SK-N-SH (cell line): ENCODE measurements around the gene EIPR1. TPM values are rescaled to one million over a fixed set of nuclear protein-coding genes. Genes with fewer than 3 reads are reported as not detected.

ENCODE experiments used
- CTCF ChIA-PET: fragments of 300-600, 350-600 bp; formaldehyde crosslinking; extraction: SDS; loops from one replicate; lab custom pipeline; 2021; lab: Yijun Ruan, JAX
- POLR2A ChIA-PET: fragments of 350-600 bp; sonication (Branson Sonifier 250); formaldehyde crosslinking; extraction: SDS; loops from one replicate; lab custom pipeline; 2020; ENCODE audit warnings: antibody characterized with exemption, inconsistent platforms; lab: Yijun Ruan, JAX
- DNase-seq: peaks from one replicate; pipeline ENCODE4 v3.0.0; 2012
- H2AFZ ChIP-seq: fragments of 200-600 bp; sonication (generic); 2 replicates; pipeline ENCODE4 v1.8.1; 2016; ENCODE audit warnings: antibody characterized with exemption, mild to moderate bottlenecking, low read depth
- H3F3A ChIP-seq: fragments of 200-600 bp; sonication (generic); replicated peaks from 2 replicates; pipeline ENCODE3; 2016; ENCODE audit warnings: antibody characterized with exemption, mild to moderate bottlenecking; ENCODE audit not compliant: insufficient read depth
- H3K27ac ChIP-seq, 2 experiments: fragments of 200-500 bp in 1 of 2; fragments of 200-600 bp in 1 of 2; sonication (Bioruptor generic) in 1 of 2; sonication (generic), shearing (Covaris generic) in 1 of 2; 2 replicates each; pipeline versions ENCODE4 v1.5.1 to v1.6.1; 2014 to 2016; ENCODE audit warnings: low read depth in 2 of 2, inconsistent platforms in 1 of 2, low read length in 1 of 2, mild to moderate bottlenecking in 1 of 2, mixed read lengths in 1 of 2
- H3K27me3 ChIP-seq: fragments of 200-600 bp; sonication (generic), shearing (Covaris generic); 2 replicates; pipeline ENCODE4 v1.6.1; 2016; ENCODE audit warnings: mixed run types; ENCODE audit not compliant: insufficient read depth
- H3K36me3 ChIP-seq, 2 experiments: fragments of 200-500 bp in 1 of 2; fragments of 200-600 bp in 1 of 2; sonication (Bioruptor generic) in 1 of 2; sonication (generic) in 1 of 2; replicated peaks in 1 of 2; 2 replicates each; pipeline versions ENCODE3 to v1.5.1; 2014 to 2016; ENCODE audit warnings: low read length in 1 of 2, mild to moderate bottlenecking in 1 of 2; ENCODE audit not compliant: insufficient read depth in 2 of 2, control insufficient read depth in 1 of 2
- H3K4me1 ChIP-seq, 2 experiments: fragments of 200-500 bp in 1 of 2; fragments of 200-600 bp in 1 of 2; sonication (Bioruptor generic) in 1 of 2; sonication (generic), shearing (Covaris generic) in 1 of 2; 2 replicates each; pipeline versions ENCODE4 v1.5.1 to v1.6.1; 2014 to 2016; ENCODE audit warnings: low read depth in 1 of 2, low read length in 1 of 2, mixed run types in 1 of 2; ENCODE audit not compliant: insufficient read depth in 2 of 2, control insufficient read depth in 1 of 2
- H3K4me2 ChIP-seq: fragments of 200-600 bp; sonication (generic), shearing (Covaris generic); 2 replicates; pipeline ENCODE4 v1.6.1; 2017; ENCODE audit warnings: mixed run types
- H3K4me3 ChIP-seq, 2 experiments: fragments of 200-500 bp in 1 of 2; fragments of 200-600 bp in 1 of 2; sonication (Bioruptor generic) in 1 of 2; sonication (generic), shearing (Covaris generic) in 1 of 2; 2 replicates each; pipeline versions ENCODE4 v1.5.1 to v1.8.1; 2014 to 2016; ENCODE audit warnings: low read depth in 2 of 2, inconsistent platforms in 1 of 2, low read length in 1 of 2, mild to moderate bottlenecking in 1 of 2, mixed read lengths in 1 of 2, moderate library complexity in 1 of 2
- H3K79me2 ChIP-seq: fragments of 200-600 bp; sonication (generic); 2 replicates; pipeline ENCODE4 v1.8.1; 2017; ENCODE audit warnings: mild to moderate bottlenecking; ENCODE audit not compliant: insufficient read depth
- H3K9ac ChIP-seq: fragments of 200-600 bp; sonication (generic); 2 replicates; pipeline ENCODE4 v1.6.1; 2017; ENCODE audit warnings: mixed run types
- H3K9me2 ChIP-seq: fragments of 200-600 bp; sonication (generic); 2 replicates; pipeline ENCODE4 v1.6.1; 2017; ENCODE audit warnings: mixed run types
- H3K9me3 ChIP-seq: fragments of 200-600 bp; sonication (generic); 2 replicates; pipeline ENCODE4 v1.6.1; 2017; ENCODE audit warnings: mixed run types, mild to moderate bottlenecking, moderate library complexity
- H4K20me1 ChIP-seq: fragments of 200-600 bp; sonication (generic); 2 replicates; pipeline ENCODE4 v1.6.1; 2017; ENCODE audit warnings: mild to moderate bottlenecking, mixed run types; ENCODE audit not compliant: insufficient read depth
- FOSL2 ChIP-seq: IDR thresholded peaks from 2 replicates; pipeline ENCODE4 v1.4.0; 2012; ENCODE audit warnings: low read depth, mild to moderate bottlenecking, moderate library complexity, borderline replicate concordance
- FOXJ3 ChIP-seq: sonication (generic); formaldehyde crosslinking; IDR thresholded peaks from 2 replicates; pipeline ENCODE4 v1.5.1; 2020; ENCODE audit warnings: mild to moderate bottlenecking, missing genetic modification reagents
- FOXM1 ChIP-seq: IDR thresholded peaks from 2 replicates; pipeline ENCODE4 v1.4.0; 2012; ENCODE audit warnings: low read depth, mild to moderate bottlenecking
- JUND ChIP-seq: IDR thresholded peaks from 2 replicates; pipeline ENCODE4 v1.4.0; 2012
- MEF2A ChIP-seq: IDR thresholded peaks from 2 replicates; pipeline ENCODE4 v1.4.0; 2012; ENCODE audit warnings: low read depth, borderline replicate concordance
- MXI1 ChIP-seq: IDR thresholded peaks from 2 replicates; pipeline ENCODE4 v1.6.1; 2012; ENCODE audit warnings: mild to moderate bottlenecking, low read depth, low read length, improper control_type of control experiment
- NFIC ChIP-seq: IDR thresholded peaks from 2 replicates; pipeline ENCODE4 v1.4.0; 2012; ENCODE audit warnings: borderline replicate concordance
- NRF1 ChIP-seq: IDR thresholded peaks from 2 replicates; pipeline ENCODE4 v1.6.1; 2012; ENCODE audit warnings: low read depth, mild to moderate bottlenecking, low read length
- POLR2AphosphoS5 ChIP-seq: IDR thresholded peaks from 2 replicates; pipeline ENCODE4 v1.6.1; 2012; ENCODE audit warnings: low read depth, low read length
- RAD21 ChIP-seq: IDR thresholded peaks from 2 replicates; pipeline ENCODE4 v1.6.1; 2012; ENCODE audit warnings: mild to moderate bottlenecking, low read length
- SIN3A ChIP-seq: IDR thresholded peaks from 2 replicates; pipeline ENCODE4 v1.6.1; 2012; ENCODE audit warnings: low read depth, mild to moderate bottlenecking, low read length, moderate library complexity, borderline replicate concordance
- TAF1 ChIP-seq: IDR thresholded peaks from 2 replicates; pipeline ENCODE4 v1.6.1; 2012; ENCODE audit warnings: low read depth, mild to moderate bottlenecking, low read length, moderate library complexity, borderline replicate concordance
- TEAD4 ChIP-seq: IDR thresholded peaks from 2 replicates; pipeline ENCODE4 v1.4.0; 2012; ENCODE audit warnings: mild to moderate bottlenecking, borderline replicate concordance; ENCODE audit not compliant: insufficient read depth
- WGBS: methylation state at CpG from one replicate; pipeline ENCODE4 v1.1.6; 2017; ENCODE audit warnings: low lambda C conversion rate; 5-methylcytosine and 5-hydroxymethylcytosine counted together
- polyA plus RNA-seq, 3 experiments: library from polyadenylated mRNA; depleted of rRNA; stranded (reverse); fragments of >200 nt; gene quantifications; 2 replicates each; pipeline ENCODE4 v1.2.3, GENCODE V29; 2012
- TF ChIP-seq, protein P1 (sequence below): fragments of 150-350 bp; IDR thresholded peaks from 2 replicates; pipeline ENCODE4 v1.6.1; 2016; ENCODE audit warnings: mild to moderate bottlenecking, low read depth, low read length
- TF ChIP-seq, protein P2 (sequence below): IDR thresholded peaks from 2 replicates; pipeline ENCODE4 v1.4.0; 2012; ENCODE audit warnings: low read depth
- TF ChIP-seq, protein P3 (sequence below): IDR thresholded peaks from 2 replicates; pipeline ENCODE4 v1.4.0; 2012; ENCODE audit warnings: low read depth, borderline replicate concordance
- TF ChIP-seq, protein P4 (sequence below): IDR thresholded peaks from 2 replicates; pipeline ENCODE4 v1.4.0; 2012; ENCODE audit warnings: low read depth, borderline replicate concordance

Gene EIPR1
- polyA plus RNA-seq, 1 of the 3 experiments (the other 2 are of a cell fraction): 85.9 TPM

DNA sequence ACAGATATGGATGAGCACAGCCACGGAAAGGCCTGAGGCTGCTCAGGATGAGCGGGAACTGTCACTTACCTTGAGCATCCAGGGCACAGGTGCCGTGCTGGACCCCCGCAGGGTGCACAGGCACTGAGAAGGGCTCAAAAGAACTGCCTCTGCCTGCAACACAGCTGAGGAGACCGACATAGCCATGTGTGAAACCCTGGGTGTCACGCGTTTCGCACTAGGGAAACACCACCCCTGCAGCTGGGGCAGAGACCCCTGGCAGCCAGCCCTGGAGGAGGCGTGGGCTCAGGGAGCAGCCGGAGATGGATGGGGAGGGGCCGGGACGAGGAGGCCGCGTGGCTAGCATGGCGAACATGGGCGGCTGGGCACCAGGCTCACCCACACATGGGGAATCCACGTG lies 228.9 kb downstream of the EIPR1 start:
- Histone ChIP-seq H3K9me3 (no peaks in the 10 kb centered on the region), H3K4me2 (no peak overlapping the region), H3K79me2 (no peaks in the 10 kb centered on the region), H3K9me2 (no peaks in the 10 kb centered on the region), H3K4me1 (peaks cover 0 to 16% of the 10 kb centered on the region in 2 experiments; a peak in 1 of 4 replicates), H3K36me3 (no peaks in the 10 kb centered on the region), H3K27me3 (no peaks in the 10 kb centered on the region), H3F3A (no peaks in the 10 kb centered on the region), H2AFZ (no peak overlapping the region), H3K27ac (peak overlapping the region in 1 of 2 experiments; percentile 14; a peak in 1 of 4 replicates), H4K20me1 (no peaks in the 10 kb centered on the region), H3K9ac (no peak overlapping the region), H3K4me3 (no peak overlapping the region)
- ChIA-PET POLR2A (no interaction called here), CTCF (interaction anchor here (1.5 kb wide), 1 partner anchor 149 kb away, joined by 3 read pairs; no protein-coding TSS in a partner anchor)
- DNase-seq: no peak
- TF ChIP-seq SIN3A: no peak
- TF ChIP-seq POLR2AphosphoS5: no peak
- no peak for TF ChIP-seq RAD21
- TF ChIP-seq, protein P1, sequence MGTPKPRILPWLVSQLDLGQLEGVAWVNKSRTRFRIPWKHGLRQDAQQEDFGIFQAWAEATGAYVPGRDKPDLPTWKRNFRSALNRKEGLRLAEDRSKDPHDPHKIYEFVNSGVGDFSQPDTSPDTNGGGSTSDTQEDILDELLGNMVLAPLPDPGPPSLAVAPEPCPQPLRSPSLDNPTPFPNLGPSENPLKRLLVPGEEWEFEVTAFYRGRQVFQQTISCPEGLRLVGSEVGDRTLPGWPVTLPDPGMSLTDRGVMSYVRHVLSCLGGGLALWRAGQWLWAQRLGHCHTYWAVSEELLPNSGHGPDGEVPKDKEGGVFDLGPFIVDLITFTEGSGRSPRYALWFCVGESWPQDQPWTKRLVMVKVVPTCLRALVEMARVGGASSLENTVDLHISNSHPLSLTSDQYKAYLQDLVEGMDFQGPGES: no peak
- TF ChIP-seq FOXM1: no peak
- no peak for TF ChIP-seq MXI1
- no peak for TF ChIP-seq TEAD4
- TF ChIP-seq, protein P2, sequence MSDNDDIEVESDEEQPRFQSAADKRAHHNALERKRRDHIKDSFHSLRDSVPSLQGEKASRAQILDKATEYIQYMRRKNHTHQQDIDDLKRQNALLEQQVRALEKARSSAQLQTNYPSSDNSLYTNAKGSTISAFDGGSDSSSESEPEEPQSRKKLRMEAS: no peak
- TF ChIP-seq MEF2A: no peak
- no peak for TF ChIP-seq NFIC
- no peak for TF ChIP-seq FOXJ3
- TF ChIP-seq NRF1: no peak
- no peak for TF ChIP-seq JUND
- no peak for TF ChIP-seq TAF1
- TF ChIP-seq, protein P3, sequence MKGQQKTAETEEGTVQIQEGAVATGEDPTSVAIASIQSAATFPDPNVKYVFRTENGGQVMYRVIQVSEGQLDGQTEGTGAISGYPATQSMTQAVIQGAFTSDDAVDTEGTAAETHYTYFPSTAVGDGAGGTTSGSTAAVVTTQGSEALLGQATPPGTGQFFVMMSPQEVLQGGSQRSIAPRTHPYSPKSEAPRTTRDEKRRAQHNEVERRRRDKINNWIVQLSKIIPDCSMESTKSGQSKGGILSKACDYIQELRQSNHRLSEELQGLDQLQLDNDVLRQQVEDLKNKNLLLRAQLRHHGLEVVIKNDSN: no peak
- no peak for TF ChIP-seq FOSL2
- TF ChIP-seq, protein P4, sequence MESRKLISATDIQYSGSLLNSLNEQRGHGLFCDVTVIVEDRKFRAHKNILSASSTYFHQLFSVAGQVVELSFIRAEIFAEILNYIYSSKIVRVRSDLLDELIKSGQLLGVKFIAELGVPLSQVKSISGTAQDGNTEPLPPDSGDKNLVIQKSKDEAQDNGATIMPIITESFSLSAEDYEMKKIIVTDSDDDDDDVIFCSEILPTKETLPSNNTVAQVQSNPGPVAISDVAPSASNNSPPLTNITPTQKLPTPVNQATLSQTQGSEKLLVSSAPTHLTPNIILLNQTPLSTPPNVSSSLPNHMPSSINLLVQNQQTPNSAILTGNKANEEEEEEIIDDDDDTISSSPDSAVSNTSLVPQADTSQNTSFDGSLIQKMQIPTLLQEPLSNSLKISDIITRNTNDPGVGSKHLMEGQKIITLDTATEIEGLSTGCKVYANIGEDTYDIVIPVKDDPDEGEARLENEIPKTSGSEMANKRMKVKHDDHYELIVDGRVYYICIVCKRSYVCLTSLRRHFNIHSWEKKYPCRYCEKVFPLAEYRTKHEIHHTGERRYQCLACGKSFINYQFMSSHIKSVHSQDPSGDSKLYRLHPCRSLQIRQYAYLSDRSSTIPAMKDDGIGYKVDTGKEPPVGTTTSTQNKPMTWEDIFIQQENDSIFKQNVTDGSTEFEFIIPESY: no peak
- 91% methylated on average over 17 of the region's 17 CpGs for WGBS
